Prostate gland (tissue), 2 donors: Measurements from ENCODE around the gene TAGAP. TPM values are rescaled to one million over a fixed set of nuclear protein-coding genes. Genes with fewer than 3 reads are reported as not detected.

Experiments
- DNase-seq: peaks from one replicate; pipeline ENCODE4 v3.0.0-alpha.2; 2019; ENCODE audit warnings: low spot score
- H3K27ac ChIP-seq, 2 donors: fragments of 200-600 bp; sonication (generic); 2 replicates each; pipeline ENCODE4 v1.5.1; 2017 to 2019
- H3K27me3 ChIP-seq: fragments of 200-600 bp; sonication (generic); replicated peaks from 2 replicates; pipeline ENCODE4 v1.5.1; 2019; ENCODE audit not compliant: insufficient read depth
- H3K36me3 ChIP-seq, 2 donors: fragments of 200-600 bp; sonication (generic); 1 replicate in 1 of 2; 2 replicates in 1 of 2; pipeline versions ENCODE4 v1.5.1 to v1.8.1; 2017 to 2019
- H3K4me1 ChIP-seq: fragments of 200-600 bp; sonication (generic); replicated peaks from 2 replicates; pipeline ENCODE4 v1.5.1; 2019
- H3K4me3 ChIP-seq, 2 donors: fragments of 200-600 bp; sonication (generic); 2 replicates each; pipeline ENCODE4 v1.5.1; 2017 to 2019
- H3K9me3 ChIP-seq: fragments of 200-600 bp; sonication (generic); 2 replicates; pipeline ENCODE4 v1.5.1; 2017
- POLR2A ChIP-seq: fragments of 450-650 bp; IDR thresholded peaks from one replicate; pipeline ENCODE4 v1.6.1; 2016; ENCODE audit warnings: antibody characterized with exemption, mild to moderate bottlenecking
- POLR2AphosphoS5 ChIP-seq: sonication (generic); formaldehyde crosslinking; IDR thresholded peaks from one replicate; pipeline ENCODE4 v1.6.1; 2017; ENCODE audit warnings: antibody characterized with exemption
- WGBS: methylation state at CpG from one replicate; pipeline ENCODE4 v1.1.5; 2018; 5-methylcytosine and 5-hydroxymethylcytosine counted together
- intact Hi-C: fragments of 100-400 bp; cut with DNase I; formaldehyde crosslinking; loops from one replicate; pipeline ENCODE4 v1.14.2; 2022
- total RNA-seq, 2 donors: library from RNA; depleted of rRNA; stranded (reverse); fragments of >200 nt; gene quantifications; one replicate each; pipeline ENCODE4 v1.1.0, GENCODE V29; 2016
- TF ChIP-seq, protein P1 (sequence below), 4 experiments: fragments of 200-600 bp in 2 of 4; fragments of 450-650 bp in 2 of 4; sonication (generic) in 2 of 4; IDR thresholded peaks; 1 replicate in 3 of 4; 2 replicates in 1 of 4; pipeline ENCODE4 v1.5.1; 2016 to 2019; ENCODE audit warnings: antibody characterized with exemption in 4 of 4, mild to moderate bottlenecking in 2 of 4, moderate library complexity in 2 of 4

The TAGAP gene
- total RNA-seq, 2 donors from 2014 or later = 2.6 to 4.8 TPM

DNA sequence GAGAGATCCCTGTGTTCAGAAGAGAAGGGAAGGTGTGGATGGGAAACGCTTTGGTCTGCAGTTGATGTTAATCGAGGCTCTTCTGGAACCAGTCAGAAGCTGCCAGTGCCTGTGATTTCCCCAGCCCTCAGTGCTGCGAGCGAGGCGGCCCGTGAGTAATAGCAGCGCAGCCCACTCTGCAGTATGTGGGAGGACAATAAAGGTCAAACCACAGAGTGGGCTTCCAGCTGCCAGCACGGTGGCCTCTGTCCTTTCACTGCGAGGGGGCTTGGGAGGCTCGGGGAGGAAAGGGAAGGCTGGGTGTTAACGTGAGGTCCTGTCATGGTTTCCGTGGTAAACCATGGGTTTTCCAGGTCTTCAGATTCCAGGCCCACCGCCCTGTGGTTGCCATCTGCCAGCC, 32.3 kb upstream of the TAGAP start:
- H3K9me3 ChIP-seq = no peaks in the 10 kb centered on the region
- WGBS = 88% methylated on average over 13 of the region's 13 CpGs
- no peak overlapping the region for H3K4me3 ChIP-seq
- no peaks in the 10 kb centered on the region for H3K4me1 ChIP-seq
- no peaks in the 10 kb centered on the region for H3K27me3 ChIP-seq
- intact Hi-C loops = no loop called here
- H3K27ac ChIP-seq = no peak overlapping the region
- no peak for TF ChIP-seq POLR2AphosphoS5
- TF ChIP-seq, protein P1, sequence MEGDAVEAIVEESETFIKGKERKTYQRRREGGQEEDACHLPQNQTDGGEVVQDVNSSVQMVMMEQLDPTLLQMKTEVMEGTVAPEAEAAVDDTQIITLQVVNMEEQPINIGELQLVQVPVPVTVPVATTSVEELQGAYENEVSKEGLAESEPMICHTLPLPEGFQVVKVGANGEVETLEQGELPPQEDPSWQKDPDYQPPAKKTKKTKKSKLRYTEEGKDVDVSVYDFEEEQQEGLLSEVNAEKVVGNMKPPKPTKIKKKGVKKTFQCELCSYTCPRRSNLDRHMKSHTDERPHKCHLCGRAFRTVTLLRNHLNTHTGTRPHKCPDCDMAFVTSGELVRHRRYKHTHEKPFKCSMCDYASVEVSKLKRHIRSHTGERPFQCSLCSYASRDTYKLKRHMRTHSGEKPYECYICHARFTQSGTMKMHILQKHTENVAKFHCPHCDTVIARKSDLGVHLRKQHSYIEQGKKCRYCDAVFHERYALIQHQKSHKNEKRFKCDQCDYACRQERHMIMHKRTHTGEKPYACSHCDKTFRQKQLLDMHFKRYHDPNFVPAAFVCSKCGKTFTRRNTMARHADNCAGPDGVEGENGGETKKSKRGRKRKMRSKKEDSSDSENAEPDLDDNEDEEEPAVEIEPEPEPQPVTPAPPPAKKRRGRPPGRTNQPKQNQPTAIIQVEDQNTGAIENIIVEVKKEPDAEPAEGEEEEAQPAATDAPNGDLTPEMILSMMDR (IDR thresholded peaks at IDR 0.05) = no peak
- TF ChIP-seq POLR2A = no peak
- no peaks in the 10 kb centered on the region for H3K36me3 ChIP-seq
- no peak for DNase-seq

- no peaks in the 10 kb centered on the region for H3K9me3 ChIP-seq
- WGBS = 47% methylated on average over 12 of the region's 12 CpGs
- H3K4me3 ChIP-seq = no peak overlapping the region
- H3K4me1 ChIP-seq = no peaks in the 10 kb centered on the region
- H3K36me3 ChIP-seq = no peaks in the 10 kb centered on the region
- DNase-seq = no peak
- intact Hi-C loops = no loop called here
- H3K27me3 ChIP-seq = no peaks in the 10 kb centered on the region
- no peak overlapping the region for H3K27ac ChIP-seq
- no peak for TF ChIP-seq POLR2AphosphoS5
- no peak for TF ChIP-seq POLR2A
- TF ChIP-seq, protein P1 (IDR thresholded peaks at IDR 0.05) = no peak
These were observed 30.9 kb upstream of the TAGAP start for GRCh38 chr6:159075506-159076228.

- intact Hi-C loops = no loop called here
- Histone ChIP-seq H3K4me3 (no peak overlapping the region), H3K36me3 (no peaks in the 10 kb centered on the region), H3K27me3 (no peaks in the 10 kb centered on the region), H3K27ac (no peak overlapping the region), H3K4me1 (no peaks in the 10 kb centered on the region), H3K9me3 (no peaks in the 10 kb centered on the region)
- TF ChIP-seq POLR2AphosphoS5 = no peak
- 38% methylated on average over 2 of the region's 2 CpGs for WGBS
- DNase-seq = no peak
These were observed 30.1 kb upstream of the TAGAP start for GRCh38 chr6:159074876-159075275.

- H3K4me1 ChIP-seq = no peaks in the 10 kb centered on the region
- TF ChIP-seq, protein P1 (IDR thresholded peaks at IDR 0.05) = no peak
- TF ChIP-seq POLR2A (no peak), POLR2AphosphoS5 (no peak)
- DNase-seq = no peak
- no peak overlapping the region for H3K27ac ChIP-seq
- H3K4me3 ChIP-seq = no peak overlapping the region
- no peaks in the 10 kb centered on the region for H3K9me3 ChIP-seq
- WGBS = 40% methylated on average over 3 of the region's 3 CpGs
- intact Hi-C loops = no loop called here
- H3K27me3 ChIP-seq = no peaks in the 10 kb centered on the region
- H3K36me3 ChIP-seq = no peaks in the 10 kb centered on the region
These were observed 29.4 kb upstream of the TAGAP start for GRCh38 chr6:159074120-159074684.

- no peak overlapping the region for H3K4me3 ChIP-seq
- TF ChIP-seq POLR2A = no peak
- TF ChIP-seq, protein P1 (IDR thresholded peaks at IDR 0.05) = no peak
- TF ChIP-seq POLR2AphosphoS5 = no peak
- H3K27me3 ChIP-seq = no peaks in the 10 kb centered on the region
- H3K9me3 ChIP-seq = no peaks in the 10 kb centered on the region
- no peaks in the 10 kb centered on the region for H3K36me3 ChIP-seq
- DNase-seq = no peak
- intact Hi-C loops = no loop called here
- no peak overlapping the region for H3K27ac ChIP-seq
- WGBS = 65% methylated on average over 7 of the region's 7 CpGs
- no peaks in the 10 kb centered on the region for H3K4me1 ChIP-seq
These were observed 27.3 kb upstream of the TAGAP start for GRCh38 chr6:159071843-159072769.
